B cell (primary cell): Measurements from ENCODE around the gene XIRP2. TPM values are rescaled to one million over a fixed set of nuclear protein-coding genes. Genes with fewer than 3 reads are reported as not detected.

ENCODE experiments used
- ATAC-seq: fragments of 200-7000 bp; cut with Tn5 transposase; one replicate; pipeline ENCODE4 v1.10.0; 2021; ENCODE audit warnings: low read depth, mild to moderate bottlenecking, moderate number of reproducible peaks, moderate library complexity
- CTCF ChIA-PET: fragments of 350-600 bp; sonication (Branson Sonifier 250); formaldehyde crosslinking; loops from one replicate; lab custom pipeline; 2021; ENCODE audit warnings: antibody characterized with exemption, inconsistent platforms; lab: Charles Lee
- POLR2A ChIA-PET: fragments of 350-600 bp; sonication (Branson Sonifier 250); formaldehyde crosslinking; loops from one replicate; lab custom pipeline; 2021; ENCODE audit warnings: antibody characterized with exemption; lab: Charles Lee
- DNase-seq: peaks from one replicate; pipeline ENCODE4 v3.0.0; 2013
- H2AFZ ChIP-seq: 2 replicates; pipeline ENCODE4 v1.6.1; 2012; ENCODE audit warnings: mild to moderate bottlenecking, low read depth, low read length; ENCODE audit not compliant: insufficient read depth, poor library complexity, severe bottlenecking
- H3K27ac ChIP-seq, 2 donors: 1 replicate in 1 of 2; 2 replicates in 1 of 2; pipeline ENCODE4 v1.5.1; 2012 to 2013; ENCODE audit warnings: low read length in 2 of 2, mild to moderate bottlenecking in 2 of 2, moderate library complexity in 1 of 2
- H3K27me3 ChIP-seq, 4 experiments: fragments of 200-600 bp in 1 of 4; sonication (generic) in 1 of 4; replicated peaks in 1 of 4; 1 replicate in 2 of 4; 2 replicates in 2 of 4; pipeline versions ENCODE4 v1.6.1 to v1.7.0; 2013 to 2016; ENCODE audit warnings: low read length in 3 of 4, mild to moderate bottlenecking in 2 of 4, mixed read lengths in 1 of 4, moderate library complexity in 1 of 4; ENCODE audit not compliant: insufficient read depth in 4 of 4, control insufficient read depth in 3 of 4; ENCODE audit errors: control extremely low read depth in 1 of 4
- H3K36me3 ChIP-seq, 2 experiments: replicated peaks in 1 of 2; 1 replicate in 1 of 2; 2 replicates in 1 of 2; pipeline versions ENCODE4 v1.6.1 to v1.7.1; 2013; ENCODE audit warnings: low read length in 1 of 2; ENCODE audit not compliant: insufficient read depth in 2 of 2, control insufficient read depth in 1 of 2; ENCODE audit errors: control extremely low read depth in 1 of 2, extremely low read depth in 1 of 2
- H3K4me1 ChIP-seq, 2 donors: fragments of 200-600 bp in 1 of 2; sonication (generic) in 1 of 2; 1 replicate in 1 of 2; 2 replicates in 1 of 2; pipeline versions ENCODE4 v1.5.1 to v1.6.1; 2013 to 2017; ENCODE audit warnings: low read length in 2 of 2; ENCODE audit not compliant: control insufficient read depth in 2 of 2, insufficient read depth in 2 of 2
- H3K4me2 ChIP-seq: replicated peaks from 2 replicates; pipeline ENCODE3; 2012; ENCODE audit warnings: mild to moderate bottlenecking, low read depth, low read length; ENCODE audit not compliant: poor library complexity, severe bottlenecking
- H3K4me3 ChIP-seq, 5 experiments: fragments of 200-600 bp in 1 of 5; sonication (generic) in 1 of 5; 1 replicate in 3 of 5; 2 replicates in 2 of 5; pipeline versions ENCODE4 v1.5.1 to v1.7.0; 2011 to 2016; ENCODE audit warnings: low read length in 4 of 5, mild to moderate bottlenecking in 4 of 5, low read depth in 2 of 5, control low read depth in 1 of 5, moderate library complexity in 1 of 5; ENCODE audit not compliant: insufficient read depth in 1 of 5; ENCODE audit errors: control extremely low read depth in 1 of 5, extremely low read depth in 1 of 5
- H3K79me2 ChIP-seq: fragments of 200-600 bp; sonication (generic); one replicate; pipeline ENCODE4 v1.6.0; 2016; ENCODE audit warnings: low read length; ENCODE audit not compliant: control insufficient read depth, insufficient read depth
- H3K9ac ChIP-seq: fragments of 200-600 bp; sonication (generic); 2 replicates; pipeline ENCODE4 v1.6.1; 2017; ENCODE audit warnings: mild to moderate bottlenecking, low read length, moderate library complexity
- H3K9me3 ChIP-seq, 3 donors: one replicate each; pipeline versions ENCODE4 v1.6.1 to v1.7.1; 2013; ENCODE audit warnings: low read length in 2 of 3; ENCODE audit not compliant: control insufficient read depth in 2 of 3, insufficient read depth in 1 of 3; ENCODE audit errors: control extremely low read depth in 1 of 3
- H4K20me1 ChIP-seq: 2 replicates; pipeline ENCODE4 v1.6.0; 2012; ENCODE audit warnings: mild to moderate bottlenecking, low read length; ENCODE audit not compliant: insufficient read depth, control insufficient read depth, poor library complexity, severe bottlenecking
- H3K27ac Mint-ChIP-seq: one replicate; pipeline ENCODE4 v1.8.0; 2021; ENCODE audit warnings: mixed read lengths
- H3K27me3 Mint-ChIP-seq: one replicate; pipeline ENCODE4 v1.8.0; 2021; ENCODE audit warnings: mixed read lengths
- H3K4me1 Mint-ChIP-seq: one replicate; pipeline ENCODE4 v1.8.0; 2021; ENCODE audit warnings: mixed read lengths
- H3K4me3 Mint-ChIP-seq: one replicate; pipeline ENCODE4 v1.8.0; 2021; ENCODE audit warnings: mixed read lengths
- H3K9me3 Mint-ChIP-seq: one replicate; pipeline ENCODE4 v1.8.0; 2022; ENCODE audit warnings: mixed read lengths; ENCODE audit not compliant: insufficient read depth
- EZH2 ChIP-seq: IDR thresholded peaks from 2 replicates; pipeline ENCODE4 v1.6.1; 2012; ENCODE audit warnings: borderline replicate concordance, low read depth, mild to moderate bottlenecking, moderate library complexity, low read length; ENCODE audit not compliant: insufficient read depth, poor library complexity, severe bottlenecking
- WGBS: methylation state at CpG from one replicate; pipeline ENCODE4 v1.1.5; 2013; ENCODE audit warnings: missing lambda C conversion rate; ENCODE audit not compliant: insufficient coverage; 5-methylcytosine and 5-hydroxymethylcytosine counted together
- intact Hi-C: fragments of 100-400 bp; cut with micrococcal nuclease; formaldehyde crosslinking; loops from one replicate; pipeline ENCODE4 v1.10.0; 2022
- polyA plus RNA-seq: library from polyadenylated mRNA; depleted of rRNA; stranded (reverse); fragments of >200 nt; gene quantifications from 2 replicates; pipeline ENCODE4 v1.2.3, GENCODE V29; 2012
- total RNA-seq, 2 donors: library from RNA; stranded (reverse); fragments of 120-200 nt in 1 of 2; gene quantifications; 1 replicate in 1 of 2; 2 replicates in 1 of 2; pipeline versions ENCODE4 v1.2.3 to v1.2.4, GENCODE V29; 2013 to 2022
- TF ChIP-seq, protein P1 (sequence below): fragments of 200-600 bp; IDR thresholded peaks from one replicate; pipeline ENCODE4 v1.8.0; 2022; ENCODE audit warnings: antibody characterized with exemption, mild to moderate bottlenecking

Gene XIRP2
- total and polyA plus RNA-seq, 2 donors (not counting 1 experiment from before 2014, with no cell fraction given): not detected

DNA sequence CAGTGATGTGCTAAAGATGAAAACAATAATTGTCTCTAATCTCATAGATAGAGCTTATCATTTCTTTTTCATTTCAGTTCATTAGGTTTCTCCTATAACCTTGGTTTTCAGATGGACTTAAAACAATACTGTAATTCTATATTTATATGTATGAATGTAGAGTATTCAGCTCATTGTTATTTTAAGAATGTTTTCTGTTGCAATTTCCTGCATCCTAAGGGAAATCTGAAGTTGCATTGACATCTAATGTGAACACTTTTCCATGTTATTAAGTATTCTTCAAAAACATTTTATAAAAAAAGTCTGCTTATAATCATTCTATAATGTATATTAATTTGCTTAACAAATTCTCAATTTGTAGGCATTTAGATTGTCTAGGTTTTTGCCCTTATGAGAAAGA, 288.9 kb downstream of the XIRP2 start:
- Histone ChIP-seq H2AFZ (no peak overlapping the region), H3K9ac (no peak overlapping the region), H3K4me2 (no peak overlapping the region), H3K79me2 (no peaks in the 10 kb centered on the region), H3K27me3 (no peaks in the 10 kb centered on the region), H3K36me3 (no peaks in the 10 kb centered on the region), H3K27ac (no peak overlapping the region), H3K4me1 (no peaks in the 10 kb centered on the region), H4K20me1 (no peaks in the 10 kb centered on the region), H3K9me3 (peaks cover 0 to 10% (median 0%) of the 10 kb centered on the region in 3 donors), H3K4me3 (no peak overlapping the region)
- Mint-ChIP-seq H3K9me3 (peaks cover 6% of the 10 kb centered on the region), H3K27ac (no peak overlapping the region), H3K27me3 (no peaks in the 10 kb centered on the region), H3K4me3 (no peak overlapping the region), H3K4me1 (no peaks in the 10 kb centered on the region)
- POLR2A ChIA-PET: no interaction called here
- intact Hi-C loops: no loop called here
- DNase-seq (no peak), ATAC-seq (no peak)
- CTCF ChIA-PET: no interaction called here
- no peak for TF ChIP-seq EZH2
- TF ChIP-seq, protein P1, sequence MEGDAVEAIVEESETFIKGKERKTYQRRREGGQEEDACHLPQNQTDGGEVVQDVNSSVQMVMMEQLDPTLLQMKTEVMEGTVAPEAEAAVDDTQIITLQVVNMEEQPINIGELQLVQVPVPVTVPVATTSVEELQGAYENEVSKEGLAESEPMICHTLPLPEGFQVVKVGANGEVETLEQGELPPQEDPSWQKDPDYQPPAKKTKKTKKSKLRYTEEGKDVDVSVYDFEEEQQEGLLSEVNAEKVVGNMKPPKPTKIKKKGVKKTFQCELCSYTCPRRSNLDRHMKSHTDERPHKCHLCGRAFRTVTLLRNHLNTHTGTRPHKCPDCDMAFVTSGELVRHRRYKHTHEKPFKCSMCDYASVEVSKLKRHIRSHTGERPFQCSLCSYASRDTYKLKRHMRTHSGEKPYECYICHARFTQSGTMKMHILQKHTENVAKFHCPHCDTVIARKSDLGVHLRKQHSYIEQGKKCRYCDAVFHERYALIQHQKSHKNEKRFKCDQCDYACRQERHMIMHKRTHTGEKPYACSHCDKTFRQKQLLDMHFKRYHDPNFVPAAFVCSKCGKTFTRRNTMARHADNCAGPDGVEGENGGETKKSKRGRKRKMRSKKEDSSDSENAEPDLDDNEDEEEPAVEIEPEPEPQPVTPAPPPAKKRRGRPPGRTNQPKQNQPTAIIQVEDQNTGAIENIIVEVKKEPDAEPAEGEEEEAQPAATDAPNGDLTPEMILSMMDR: no peak

DNA sequence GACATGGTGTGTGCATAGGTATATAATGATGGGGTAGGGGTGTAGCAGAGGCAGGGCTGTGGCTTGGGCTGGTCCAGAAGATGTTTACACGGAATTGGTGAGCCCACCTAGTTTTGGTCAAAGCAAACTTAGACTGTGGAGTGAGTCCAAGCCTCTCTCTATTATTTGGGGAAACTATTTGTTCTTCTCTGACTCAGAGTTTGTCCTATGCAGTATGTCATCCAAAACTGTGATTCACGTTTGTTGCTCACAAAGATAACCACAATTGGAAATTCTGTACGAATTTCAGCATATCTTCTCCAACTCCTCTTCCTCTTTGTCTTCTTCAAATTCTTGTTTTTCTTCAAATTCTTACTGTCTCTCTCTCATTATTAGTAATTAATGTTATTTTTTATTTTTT, 292.9 kb downstream of the XIRP2 start:
- H3K27ac Mint-ChIP-seq: no peak overlapping the region
- no peak for TF ChIP-seq EZH2
- TF ChIP-seq, protein P1: no peak
- 83% methylated on average over 1 of the region's 3 CpGs for WGBS

More for the DNA sequence above, 292.9 kb downstream of the XIRP2 start:
- H3K79me2 ChIP-seq: no peaks in the 10 kb centered on the region
- no peak overlapping the region for H2AFZ ChIP-seq
- Mint-ChIP-seq H3K4me3 (no peak overlapping the region), H3K27me3 (no peaks in the 10 kb centered on the region), H3K9me3 (peaks cover 2% of the 10 kb centered on the region), H3K4me1 (no peaks in the 10 kb centered on the region)
- H3K9me3 ChIP-seq: peaks cover 0 to 2% (median 0%) of the 10 kb centered on the region in 3 donors
- no peak overlapping the region for H3K9ac ChIP-seq
- no peak overlapping the region for H3K4me2 ChIP-seq
- H3K36me3 ChIP-seq: no peaks in the 10 kb centered on the region
- ChIA-PET POLR2A (no interaction called here), CTCF (no interaction called here)
- no peak overlapping the region for H3K27ac ChIP-seq
- H3K27me3 ChIP-seq: no peaks in the 10 kb centered on the region
- H3K4me3 ChIP-seq: no peak overlapping the region
- ATAC-seq (no peak), DNase-seq (no peak)
- H3K4me1 ChIP-seq: no peaks in the 10 kb centered on the region
- intact Hi-C loops: no loop called here
- H4K20me1 ChIP-seq: no peaks in the 10 kb centered on the region
